ENCODE measurements around the gene SERPINA1.

- TF ChIP-seq EZH2 (IDR thresholded peaks at IDR 0.05; ENCODE audit: insufficient read depth, poor library complexity, severe bottlenecking) (no peak), EZH2phosphoT487 (IDR thresholded peaks at IDR 0.05; ENCODE audit: insufficient read depth, low read depth) (no peak)
These were observed 55.8 kb downstream of the SERPINA1 start for GRCh38 chr14:94332587-94332986.
